Measurements from ENCODE around the gene ATP2A3. TPM values are rescaled to one million over a fixed set of nuclear protein-coding genes. Genes with fewer than 3 reads are reported as not detected.
A peak's percentile ranks its signal among the peaks of the same experiment; 100 is the strongest.

ATP2A3 gene
- total RNA-seq, 4 donors from 2014 or later: 0.89 to 1.4 (median 0.98) TPM

- in situ Hi-C loops (cut with MboI; ENCODE audit: low sequenced_read_pairs in 4 of 4) (no loop called here), intact Hi-C loops (cut with DNase I; ENCODE audit: low total_unique reads) (loop anchor here (5.0 kb wide), 1 partner anchor 153 kb away; no protein-coding TSS in a partner anchor)
- Histone ChIP-seq H3K36me3 (no peaks in the 10 kb centered on the region), H3K4me3 (no peak overlapping the region), H3K27ac (peak overlapping the region; percentile 81 to 85 (median 82)), H3K9me3 (no peaks in the 10 kb centered on the region), H3K4me1 (peaks cover 34 to 38% of the 10 kb centered on the region in 2 donors), H3K27me3 (no peaks in the 10 kb centered on the region)
- ATAC-seq: no peak
- peak in 1 of 2 donors; percentile 12 for TF ChIP-seq POLR2A (IDR thresholded peaks at IDR 0.05)
- no peak for TF ChIP-seq CTCF (IDR thresholded peaks at IDR 0.05 in 4 of 5, conservative IDR thresholded peaks at IDR 0.05 in 1 of 5)
- peak; percentile 24 to 70 for DNase-seq
These were observed 74.0 kb downstream of the ATP2A3 start for GRCh38 chr17:3890082-3890877.

GRCh38 chr17:3889325-3890012 is 74.8 kb downstream of the ATP2A3 start:
- H3K27ac ChIP-seq: peak overlapping the region; percentile 81 to 85 (median 82)
- H3K4me1 ChIP-seq: peaks cover 26 to 31% of the 10 kb centered on the region in 2 donors
- ATAC-seq (no peak), DNase-seq (no peak)
- in situ Hi-C loops (cut with MboI; ENCODE audit: low sequenced_read_pairs in 4 of 4): no loop called here
- no peak overlapping the region for H3K4me3 ChIP-seq
- TF ChIP-seq CTCF (IDR thresholded peaks at IDR 0.05 in 4 of 5, conservative IDR thresholded peaks at IDR 0.05 in 1 of 5): no peak
- no peak for TF ChIP-seq POLR2A (IDR thresholded peaks at IDR 0.05)
- intact Hi-C loops (cut with DNase I; ENCODE audit: low total_unique reads): loop anchor here (5.0 kb wide), 1 partner anchor 152 kb away; no protein-coding TSS in a partner anchor
- no peaks in the 10 kb centered on the region for H3K9me3 ChIP-seq
- no peaks in the 10 kb centered on the region for H3K36me3 ChIP-seq
- no peaks in the 10 kb centered on the region for H3K27me3 ChIP-seq

DNA sequence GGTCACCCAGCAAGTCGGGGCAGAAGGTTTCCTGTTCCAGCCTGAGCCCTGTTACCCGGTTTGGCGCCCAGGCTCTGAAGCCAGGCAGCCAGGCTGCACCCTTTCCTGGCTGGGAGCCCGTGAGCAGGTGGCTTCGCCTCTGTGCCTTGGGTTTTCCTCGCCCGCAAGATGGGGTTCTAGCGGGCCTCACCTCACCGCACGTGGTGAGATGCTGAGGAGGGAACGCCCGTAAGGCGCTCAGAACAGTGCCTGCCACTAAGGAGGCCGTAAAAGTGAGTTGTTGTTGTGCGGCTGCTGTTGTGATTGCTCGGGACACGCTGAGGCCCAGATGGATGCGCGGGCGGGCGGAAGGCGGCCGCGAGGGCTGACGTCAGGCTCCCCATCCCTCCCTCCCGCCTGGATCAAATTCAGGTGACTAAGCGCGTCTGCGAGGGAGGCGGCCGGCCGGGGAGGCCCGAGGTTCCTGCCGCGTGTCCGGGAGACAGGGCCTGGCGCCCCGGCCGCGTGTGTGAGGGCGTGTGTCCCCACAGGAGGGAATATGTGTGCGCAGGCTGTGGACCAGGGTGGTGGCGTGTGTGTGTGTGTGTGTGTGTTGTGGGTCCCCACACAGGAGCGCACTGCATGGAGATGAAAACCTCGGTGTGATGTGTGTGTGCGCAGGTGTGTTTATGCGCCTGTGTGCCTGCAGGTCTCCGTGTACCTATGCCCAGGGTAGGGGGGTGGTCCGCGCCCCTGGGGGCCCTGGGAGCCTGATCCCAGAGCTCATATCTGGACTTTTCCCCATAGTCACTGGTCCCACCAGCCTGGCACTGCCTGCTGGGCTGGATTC is 75.7 kb downstream of the ATP2A3 start:
- in situ Hi-C loops (cut with MboI; ENCODE audit: low sequenced_read_pairs in 4 of 4): no loop called here

More for the DNA sequence above, 75.7 kb downstream of the ATP2A3 start:
- Histone ChIP-seq H3K4me3 (peak overlapping the region in 3 of 4 donors; percentile 14 to 39 (median 28)), H3K9me3 (no peaks in the 10 kb centered on the region), H3K27ac (peak overlapping the region; percentile 81 to 85 (median 82)), H3K36me3 (no peaks in the 10 kb centered on the region), H3K27me3 (no peaks in the 10 kb centered on the region), H3K4me1 (peaks cover 17 to 23% of the 10 kb centered on the region in 2 donors)
- peak; percentile 41 to 49 for ATAC-seq
- TF ChIP-seq CTCF (IDR thresholded peaks at IDR 0.05 in 4 of 5, conservative IDR thresholded peaks at IDR 0.05 in 1 of 5) (no peak), POLR2A (IDR thresholded peaks at IDR 0.05) (peak; percentile 53 to 67)
- DNase-seq: peak; percentile 76 to 80
- intact Hi-C loops (cut with DNase I; ENCODE audit: low total_unique reads): no loop called here

Data from gastrocnemius medialis (tissue), 4 donors.